ENCODE data around the gene CARNS1. TPM values are rescaled to one million over a fixed set of nuclear protein-coding genes. Genes with fewer than 3 reads are reported as not detected.

The CARNS1 gene
- total RNA-seq, 1 donor from 2014 or later, result 0.23 TPM

DNA sequence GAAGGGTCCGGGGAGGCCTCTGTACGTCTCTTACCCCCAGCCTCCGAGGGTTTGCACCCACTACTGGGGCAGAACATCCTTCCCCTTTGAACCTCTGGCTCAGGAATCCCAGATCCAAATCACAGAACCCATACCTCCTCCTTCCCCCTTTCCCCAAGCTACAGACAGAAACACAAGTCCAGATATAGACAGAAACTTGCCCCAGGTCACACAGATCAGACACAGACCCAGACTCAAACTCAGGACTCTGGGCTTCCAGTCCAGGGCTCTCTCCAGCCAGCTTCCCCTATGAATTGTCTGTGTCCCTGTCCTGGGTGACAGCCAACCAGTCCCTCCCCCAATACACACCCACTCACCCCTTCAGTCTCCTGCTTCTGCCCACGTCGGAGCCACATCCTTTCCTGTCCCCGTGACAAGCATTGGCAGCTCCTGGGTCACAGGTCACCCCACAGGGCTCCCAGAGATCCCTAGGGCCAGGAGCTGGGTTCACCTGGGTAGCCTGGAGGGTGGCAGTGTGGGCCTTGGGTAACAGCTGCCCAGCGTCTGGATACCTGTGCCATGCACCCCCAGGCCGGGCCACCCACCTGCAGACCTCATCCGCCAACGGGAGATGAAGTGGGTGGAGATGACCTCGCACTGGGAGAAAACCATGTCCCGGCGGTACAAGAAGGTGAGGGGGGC lies 10.8 kb upstream of the CARNS1 start:
- H3K4me2 ChIP-seq (ENCODE audit: low read length), result no peak overlapping the region
- no peak overlapping the region for H3K4me3 ChIP-seq (ENCODE audit: insufficient read depth, low read depth, low read length)
- Mint-ChIP-seq H3K4me1 (ENCODE audit: low read depth, unreplicated experiment) (peaks cover 7% of the 10 kb centered on the region), H3K4me3 (ENCODE audit: unreplicated experiment) (no peak overlapping the region), H3K27me3 (ENCODE audit: low read depth, unreplicated experiment) (peaks cover 13% of the 10 kb centered on the region), H3K27ac (ENCODE audit: unreplicated experiment) (no peak overlapping the region), H3K9me3 (ENCODE audit: unreplicated experiment) (no peaks in the 10 kb centered on the region), H3K36me3 (ENCODE audit: low read depth, unreplicated experiment) (peaks cover 9% of the 10 kb centered on the region)
- H2AFZ ChIP-seq (ENCODE audit: low read depth, low read length), result no peak overlapping the region
- DNase-seq (ENCODE audit: low read depth), result no peak
- H3K9ac ChIP-seq (ENCODE audit: low read length), result no peak overlapping the region
- TF ChIP-seq, protein P1, sequence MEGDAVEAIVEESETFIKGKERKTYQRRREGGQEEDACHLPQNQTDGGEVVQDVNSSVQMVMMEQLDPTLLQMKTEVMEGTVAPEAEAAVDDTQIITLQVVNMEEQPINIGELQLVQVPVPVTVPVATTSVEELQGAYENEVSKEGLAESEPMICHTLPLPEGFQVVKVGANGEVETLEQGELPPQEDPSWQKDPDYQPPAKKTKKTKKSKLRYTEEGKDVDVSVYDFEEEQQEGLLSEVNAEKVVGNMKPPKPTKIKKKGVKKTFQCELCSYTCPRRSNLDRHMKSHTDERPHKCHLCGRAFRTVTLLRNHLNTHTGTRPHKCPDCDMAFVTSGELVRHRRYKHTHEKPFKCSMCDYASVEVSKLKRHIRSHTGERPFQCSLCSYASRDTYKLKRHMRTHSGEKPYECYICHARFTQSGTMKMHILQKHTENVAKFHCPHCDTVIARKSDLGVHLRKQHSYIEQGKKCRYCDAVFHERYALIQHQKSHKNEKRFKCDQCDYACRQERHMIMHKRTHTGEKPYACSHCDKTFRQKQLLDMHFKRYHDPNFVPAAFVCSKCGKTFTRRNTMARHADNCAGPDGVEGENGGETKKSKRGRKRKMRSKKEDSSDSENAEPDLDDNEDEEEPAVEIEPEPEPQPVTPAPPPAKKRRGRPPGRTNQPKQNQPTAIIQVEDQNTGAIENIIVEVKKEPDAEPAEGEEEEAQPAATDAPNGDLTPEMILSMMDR (IDR thresholded peaks at IDR 0.05; ENCODE audit: insufficient read depth, low read depth, low read length), result no peak
- no peak for TF ChIP-seq EZH2 (IDR thresholded peaks at IDR 0.05; ENCODE audit: insufficient read depth, low read length)
- no peaks in the 10 kb centered on the region for H3K27me3 ChIP-seq (ENCODE audit: insufficient read depth, low read length)
- H3K36me3 ChIP-seq (ENCODE audit: insufficient read depth, low read length), result no peaks in the 10 kb centered on the region
- no peak for FAIRE-seq
- H4K20me1 ChIP-seq (ENCODE audit: insufficient read depth, low read length), result peaks cover 14% of the 10 kb centered on the region
- H3K27ac ChIP-seq (ENCODE audit: low read depth, low read length), result no peak overlapping the region
- H3K79me2 ChIP-seq (ENCODE audit: insufficient read depth, low read length), result peaks cover 18% of the 10 kb centered on the region
- H3K9me3 ChIP-seq (ENCODE audit: insufficient read depth, low read depth, low read length), result no peaks in the 10 kb centered on the region
- H3K4me1 ChIP-seq (ENCODE audit: insufficient read depth, low read length), result peaks cover 17% of the 10 kb centered on the region

DNA sequence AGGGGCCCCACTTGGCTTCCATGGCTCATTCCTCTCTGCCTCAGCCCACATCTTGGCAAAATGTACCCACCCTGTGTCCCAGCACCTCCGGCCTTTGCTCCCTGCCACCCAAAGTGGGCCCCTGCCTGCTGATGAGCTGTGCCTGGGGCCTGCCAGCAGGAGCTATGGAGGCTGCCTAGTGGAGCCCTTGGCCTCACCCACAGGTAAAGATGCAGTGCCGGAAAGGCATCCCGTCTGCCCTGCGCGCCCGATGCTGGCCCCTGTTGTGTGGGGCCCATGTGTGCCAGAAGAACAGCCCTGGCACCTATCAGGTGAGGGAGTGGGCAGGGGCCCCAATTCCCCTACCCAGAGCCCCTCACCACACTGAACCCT lies 10.3 kb upstream of the CARNS1 start:
- Histone ChIP-seq H2AFZ (ENCODE audit: low read depth, low read length) (no peak overlapping the region), H4K20me1 (ENCODE audit: insufficient read depth, low read length) (peaks cover 12% of the 10 kb centered on the region), H3K36me3 (ENCODE audit: insufficient read depth, low read length) (no peaks in the 10 kb centered on the region), H3K27me3 (ENCODE audit: insufficient read depth, low read length) (peaks cover 4% of the 10 kb centered on the region), H3K79me2 (ENCODE audit: insufficient read depth, low read length) (peaks cover 13% of the 10 kb centered on the region), H3K9ac (ENCODE audit: low read length) (no peak overlapping the region), H3K9me3 (ENCODE audit: insufficient read depth, low read depth, low read length) (no peaks in the 10 kb centered on the region), H3K27ac (ENCODE audit: low read depth, low read length) (no peak overlapping the region), H3K4me2 (ENCODE audit: low read length) (no peak overlapping the region), H3K4me1 (ENCODE audit: insufficient read depth, low read length) (peaks cover 14% of the 10 kb centered on the region), H3K4me3 (ENCODE audit: insufficient read depth, low read depth, low read length) (no peak overlapping the region)
- H3K9me3 Mint-ChIP-seq (ENCODE audit: unreplicated experiment), result no peaks in the 10 kb centered on the region
- peaks cover 14% of the 10 kb centered on the region for H3K27me3 Mint-ChIP-seq (ENCODE audit: low read depth, unreplicated experiment)
- no peak overlapping the region for H3K27ac Mint-ChIP-seq (ENCODE audit: unreplicated experiment)
- no peak overlapping the region for H3K4me3 Mint-ChIP-seq (ENCODE audit: unreplicated experiment)
- DNase-seq (ENCODE audit: low read depth) (no peak), FAIRE-seq (no peak)
- H3K4me1 Mint-ChIP-seq (ENCODE audit: low read depth, unreplicated experiment), result peaks cover 6% of the 10 kb centered on the region
- TF ChIP-seq, protein P1 (IDR thresholded peaks at IDR 0.05; ENCODE audit: insufficient read depth, low read depth, low read length), result no peak
- no peak for TF ChIP-seq EZH2 (IDR thresholded peaks at IDR 0.05; ENCODE audit: insufficient read depth, low read length)
- peaks cover 8% of the 10 kb centered on the region for H3K36me3 Mint-ChIP-seq (ENCODE audit: low read depth, unreplicated experiment)

DNA sequence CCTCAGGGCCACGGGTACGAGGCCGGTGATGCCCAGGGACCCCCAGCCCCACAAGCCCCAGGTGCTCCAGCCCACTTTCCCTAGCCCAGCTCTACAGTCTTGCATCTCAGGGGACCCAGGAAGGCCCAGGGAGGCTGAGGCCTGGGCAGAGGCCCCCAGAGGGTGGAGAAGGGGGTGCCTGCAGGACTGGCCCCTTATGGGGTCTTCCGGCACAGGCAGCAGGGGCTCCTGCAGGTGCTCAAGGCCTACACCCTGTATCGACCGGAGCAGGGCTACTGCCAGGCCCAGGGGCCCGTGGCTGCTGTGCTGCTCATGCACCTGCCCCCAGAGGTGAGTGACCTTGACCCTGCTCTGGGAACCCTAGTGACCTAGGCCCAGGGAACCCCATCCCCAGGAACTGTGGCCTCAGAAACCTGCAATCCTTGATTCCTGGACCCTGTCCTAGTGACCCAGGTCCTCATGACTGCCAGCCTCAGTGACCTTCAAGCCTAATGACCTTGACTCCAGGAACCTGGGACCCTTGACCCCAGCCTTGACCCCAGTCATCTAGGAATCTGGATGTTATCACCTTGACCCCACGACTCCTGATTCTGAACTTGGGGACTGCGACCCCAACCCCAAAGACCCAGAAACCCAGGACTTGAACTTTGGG lies 9.7 kb upstream of the CARNS1 start:
- Mint-ChIP-seq H3K9me3 (ENCODE audit: unreplicated experiment) (no peaks in the 10 kb centered on the region), H3K27ac (ENCODE audit: unreplicated experiment) (no peak overlapping the region), H3K36me3 (ENCODE audit: low read depth, unreplicated experiment) (peaks cover 3% of the 10 kb centered on the region), H3K4me3 (ENCODE audit: unreplicated experiment) (peak overlapping the region; percentile 50), H3K27me3 (ENCODE audit: low read depth, unreplicated experiment) (peaks cover 14% of the 10 kb centered on the region), H3K4me1 (ENCODE audit: low read depth, unreplicated experiment) (no peaks in the 10 kb centered on the region)
- no peak overlapping the region for H3K27ac ChIP-seq (ENCODE audit: low read depth, low read length)
- peaks cover 6% of the 10 kb centered on the region for H3K79me2 ChIP-seq (ENCODE audit: insufficient read depth, low read length)
- no peak overlapping the region for H2AFZ ChIP-seq (ENCODE audit: low read depth, low read length)
- DNase-seq (ENCODE audit: low read depth) (no peak), FAIRE-seq (no peak)
- H3K9ac ChIP-seq (ENCODE audit: low read length), result no peak overlapping the region
- peaks cover 8% of the 10 kb centered on the region for H3K4me1 ChIP-seq (ENCODE audit: insufficient read depth, low read length)
- H3K4me2 ChIP-seq (ENCODE audit: low read length), result no peak overlapping the region
- no peaks in the 10 kb centered on the region for H3K9me3 ChIP-seq (ENCODE audit: insufficient read depth, low read depth, low read length)
- H3K27me3 ChIP-seq (ENCODE audit: insufficient read depth, low read length), result peaks cover 7% of the 10 kb centered on the region
- no peak for TF ChIP-seq EZH2 (IDR thresholded peaks at IDR 0.05; ENCODE audit: insufficient read depth, low read length)
- TF ChIP-seq, protein P1 (IDR thresholded peaks at IDR 0.05; ENCODE audit: insufficient read depth, low read depth, low read length), result no peak
- H3K4me3 ChIP-seq (ENCODE audit: insufficient read depth, low read depth, low read length), result no peak overlapping the region
- H4K20me1 ChIP-seq (ENCODE audit: insufficient read depth, low read length), result peaks cover 5% of the 10 kb centered on the region
- H3K36me3 ChIP-seq (ENCODE audit: insufficient read depth, low read length), result no peaks in the 10 kb centered on the region

Data from astrocyte (in vitro differentiated cells and primary cell).